Measurements from ENCODE around the gene ZNF438.

DNA sequence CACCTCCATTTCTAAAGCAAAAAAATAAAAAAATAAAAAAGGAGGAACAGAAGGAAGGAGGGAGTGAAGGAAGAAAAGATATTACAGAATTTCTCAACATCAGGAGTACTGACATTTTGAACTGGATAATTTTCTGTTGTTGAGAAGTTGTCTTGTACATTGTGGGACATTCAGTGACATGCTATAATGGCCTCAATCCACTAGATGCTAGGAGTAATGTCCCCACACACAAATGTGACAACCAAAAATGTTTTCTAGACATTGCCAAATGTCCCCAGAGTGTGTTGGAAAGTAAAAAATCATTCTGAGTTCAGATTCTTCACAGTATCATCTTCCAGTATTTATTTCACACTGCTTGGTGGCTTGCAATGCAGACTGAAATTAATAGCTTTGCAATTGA is 6.5 kb downstream of the ZNF438 start:
- TF ChIP-seq, protein P1, sequence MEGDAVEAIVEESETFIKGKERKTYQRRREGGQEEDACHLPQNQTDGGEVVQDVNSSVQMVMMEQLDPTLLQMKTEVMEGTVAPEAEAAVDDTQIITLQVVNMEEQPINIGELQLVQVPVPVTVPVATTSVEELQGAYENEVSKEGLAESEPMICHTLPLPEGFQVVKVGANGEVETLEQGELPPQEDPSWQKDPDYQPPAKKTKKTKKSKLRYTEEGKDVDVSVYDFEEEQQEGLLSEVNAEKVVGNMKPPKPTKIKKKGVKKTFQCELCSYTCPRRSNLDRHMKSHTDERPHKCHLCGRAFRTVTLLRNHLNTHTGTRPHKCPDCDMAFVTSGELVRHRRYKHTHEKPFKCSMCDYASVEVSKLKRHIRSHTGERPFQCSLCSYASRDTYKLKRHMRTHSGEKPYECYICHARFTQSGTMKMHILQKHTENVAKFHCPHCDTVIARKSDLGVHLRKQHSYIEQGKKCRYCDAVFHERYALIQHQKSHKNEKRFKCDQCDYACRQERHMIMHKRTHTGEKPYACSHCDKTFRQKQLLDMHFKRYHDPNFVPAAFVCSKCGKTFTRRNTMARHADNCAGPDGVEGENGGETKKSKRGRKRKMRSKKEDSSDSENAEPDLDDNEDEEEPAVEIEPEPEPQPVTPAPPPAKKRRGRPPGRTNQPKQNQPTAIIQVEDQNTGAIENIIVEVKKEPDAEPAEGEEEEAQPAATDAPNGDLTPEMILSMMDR (IDR thresholded peaks at IDR 0.05), result no peak
- TF ChIP-seq POLR2AphosphoS5 (IDR thresholded peaks at IDR 0.05), result no peak
- no peak for TF ChIP-seq POLR2A (IDR thresholded peaks at IDR 0.05)

Data from prostate gland (tissue), 2 donors.